Activated CD4-positive, alpha-beta T cell treated with anti-CD3 and anti-CD28 coated beads, Interleukin-2, amount 50 U/mL, for 16 hours (primary cell): Measurements from ENCODE around the gene TSPAN10.

Experiments
- DNase-seq: peaks from one replicate; pipeline ENCODE4 v3.0.0-alpha.2; 2020

Gene TSPAN10

GRCh38 chr17:81635973-81636504 is 957 bp upstream of the TSPAN10 start:
- DNase-seq, result peak; percentile 18

GRCh38 chr17:81638683-81639082 is 1.7 kb downstream of the TSPAN10 start:
- DNase-seq, result no peak

- no peak for DNase-seq
Measured at GRCh38 chr17:81640011-81640410, 3.0 kb downstream of the TSPAN10 start.

- no peak for DNase-seq
Measured at GRCh38 chr17:81641825-81642489, 5.0 kb downstream of the TSPAN10 start.

- DNase-seq, result no peak
Measured at GRCh38 chr17:81644496-81644895, 7.5 kb downstream of the TSPAN10 start.

- DNase-seq, result no peak
Measured at GRCh38 chr17:81644976-81645952, 8.3 kb downstream of the TSPAN10 start.

GRCh38 chr17:81646869-81647600 is 10.0 kb downstream of the TSPAN10 start:
- no peak for DNase-seq

- no peak for DNase-seq
Measured at GRCh38 chr17:81647640-81648012, 10.6 kb downstream of the TSPAN10 start.

- DNase-seq, result no peak
Measured at GRCh38 chr17:81648013-81648706, 11.2 kb downstream of the TSPAN10 start.

GRCh38 chr17:81648707-81649085 is 11.7 kb downstream of the TSPAN10 start:
- DNase-seq, result no peak

GRCh38 chr17:81650951-81651350 is 14.0 kb downstream of the TSPAN10 start:
- no peak for DNase-seq

GRCh38 chr17:81651692-81652091 is 14.7 kb downstream of the TSPAN10 start:
- no peak for DNase-seq

GRCh38 chr17:81652906-81653771 is 16.1 kb downstream of the TSPAN10 start:
- DNase-seq, result no peak

- DNase-seq, result no peak
Measured at GRCh38 chr17:81655378-81656117, 18.6 kb downstream of the TSPAN10 start.

- no peak for DNase-seq
Measured at GRCh38 chr17:81656118-81656743, 19.2 kb downstream of the TSPAN10 start, which contains the start of gene PDE6G. Gene PDE6G (minus strand): TSS chr17:81656542. CDS start chr17:81653305, 3,237 bp downstream.

GRCh38 chr17:81656835-81657234 is 19.8 kb downstream of the TSPAN10 start:
- no peak for DNase-seq

GRCh38 chr17:81659038-81659437 is 22.0 kb downstream of the TSPAN10 start:
- no peak for DNase-seq

GRCh38 chr17:81660441-81660840 is 23.4 kb downstream of the TSPAN10 start:
- no peak for DNase-seq

- no peak for DNase-seq
Measured at GRCh38 chr17:81662002-81662401, 25.0 kb downstream of the TSPAN10 start.

- no peak for DNase-seq
Measured at GRCh38 chr17:81664051-81664470, 27.1 kb downstream of the TSPAN10 start.
